Endothelial cell of umbilical vein (primary cell): ENCODE results near the gene ANAPC5.

Source experiments
- CTCF ChIP-seq, 2 donors: IDR thresholded peaks; 1 replicate in 1 of 2; 2 replicates in 1 of 2; pipeline ENCODE4 v1.5.1; 2011; ENCODE audit warnings: low read length in 2 of 2, mild to moderate bottlenecking in 2 of 2, moderate library complexity in 2 of 2, control low read depth in 1 of 2, inconsistent platforms in 1 of 2, low read depth in 1 of 2; ENCODE audit not compliant: insufficient read depth in 1 of 2; ENCODE audit errors: extremely low read depth in 1 of 2
- JUN ChIP-seq: IDR thresholded peaks from 2 replicates; pipeline ENCODE4 v1.6.1; 2011; ENCODE audit warnings: borderline replicate concordance, low read depth; ENCODE audit not compliant: insufficient read length, insufficient read depth
- MYC ChIP-seq: IDR thresholded peaks from one replicate; pipeline ENCODE4 v1.6.1; 2011; ENCODE audit warnings: mild to moderate bottlenecking, low read depth, low read length
- POLR2A ChIP-seq: IDR thresholded peaks from 2 replicates; pipeline ENCODE4 v1.6.1; 2012; ENCODE audit warnings: low read depth, mild to moderate bottlenecking, control low read depth, low read length
- POLR2AphosphoS5 ChIP-seq: IDR thresholded peaks from 2 replicates; pipeline ENCODE4 v1.6.1; 2012; ENCODE audit warnings: low read depth, mild to moderate bottlenecking, control low read depth, low read length, moderate library complexity; ENCODE audit not compliant: insufficient read depth

DNA sequence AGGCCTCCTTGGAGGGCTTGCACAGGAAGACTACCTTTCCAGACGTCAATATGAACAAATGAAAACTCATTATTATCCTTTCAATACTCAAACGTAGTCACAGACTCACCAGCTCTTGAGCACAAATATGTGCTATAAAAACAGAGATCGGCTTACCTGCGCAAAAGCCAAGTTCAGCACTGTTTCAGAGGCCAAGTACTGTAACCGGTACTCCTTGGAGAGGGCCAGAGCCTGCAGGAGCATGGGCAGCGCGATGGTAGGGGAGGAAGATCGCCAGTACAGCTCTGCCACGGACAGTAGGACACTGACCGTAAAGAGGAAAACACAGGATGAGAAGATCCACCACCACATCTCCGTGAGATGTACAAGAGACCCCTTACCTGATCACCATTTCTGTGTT, 34.1 kb downstream of the ANAPC5 start:
- TF ChIP-seq JUN, result no peak
- no peak for TF ChIP-seq CTCF (IDR thresholded peaks at IDR 0.05; ENCODE audit: extremely low read depth in 1 of 2, insufficient read depth in 1 of 2, low read depth in 1 of 2, low read length in 2 of 2)
- no peak for TF ChIP-seq MYC
- TF ChIP-seq POLR2A, result no peak
- TF ChIP-seq POLR2AphosphoS5, result no peak
